Astrocyte of the cerebellum (primary cell): ENCODE results near the gene CDH15.

Experiments used
- DNase-seq: peaks from one replicate; pipeline ENCODE4 v3.0.0-alpha.2; 2011; ENCODE audit warnings: low read depth
- H3K4me3 ChIP-seq: 2 replicates; pipeline ENCODE4 v1.5.1; 2011; ENCODE audit warnings: mild to moderate bottlenecking, low read depth, low read length, moderate library complexity
- in situ Hi-C: cut with HindIII; loops from 2 replicates; pipeline ENCODE4 v1.10.0; 2017; ENCODE audit warnings: low sequenced_read_pairs
- TF ChIP-seq, protein P1 (sequence below): IDR thresholded peaks from 2 replicates; pipeline ENCODE4 v1.5.1; 2012; ENCODE audit warnings: low read length, low read depth, moderate library complexity, mild to moderate bottlenecking; ENCODE audit errors: missing control alignments

Gene CDH15

DNA sequence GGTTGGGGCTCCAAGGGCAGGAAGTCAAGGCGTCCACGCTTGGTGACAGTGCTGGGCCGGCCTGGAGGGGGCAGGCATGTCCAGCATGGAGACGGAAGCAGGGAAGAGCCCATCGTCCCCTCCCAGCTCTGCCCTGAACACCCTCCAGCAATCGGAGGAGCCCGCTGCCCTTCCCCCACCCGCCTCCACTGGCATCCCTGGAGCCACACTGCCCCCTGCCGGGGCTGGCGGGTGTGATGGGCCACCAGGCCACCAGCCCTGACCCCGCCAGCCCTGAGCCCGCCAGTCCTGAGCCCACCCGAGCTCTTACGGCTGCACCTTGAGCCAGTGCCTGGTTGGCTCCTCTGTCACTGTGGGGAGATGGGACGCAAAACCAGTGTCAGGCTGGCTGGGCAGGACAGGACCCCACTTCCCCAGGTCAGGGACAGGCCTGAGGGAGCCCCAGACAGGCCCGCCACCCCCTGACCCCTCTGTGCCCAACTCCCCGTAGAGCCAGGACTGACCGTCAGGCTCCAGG, 4.1 kb upstream of the CDH15 start:
- in situ Hi-C loops, result no loop called here
- no peak overlapping the region for H3K4me3 ChIP-seq
- TF ChIP-seq, protein P1, sequence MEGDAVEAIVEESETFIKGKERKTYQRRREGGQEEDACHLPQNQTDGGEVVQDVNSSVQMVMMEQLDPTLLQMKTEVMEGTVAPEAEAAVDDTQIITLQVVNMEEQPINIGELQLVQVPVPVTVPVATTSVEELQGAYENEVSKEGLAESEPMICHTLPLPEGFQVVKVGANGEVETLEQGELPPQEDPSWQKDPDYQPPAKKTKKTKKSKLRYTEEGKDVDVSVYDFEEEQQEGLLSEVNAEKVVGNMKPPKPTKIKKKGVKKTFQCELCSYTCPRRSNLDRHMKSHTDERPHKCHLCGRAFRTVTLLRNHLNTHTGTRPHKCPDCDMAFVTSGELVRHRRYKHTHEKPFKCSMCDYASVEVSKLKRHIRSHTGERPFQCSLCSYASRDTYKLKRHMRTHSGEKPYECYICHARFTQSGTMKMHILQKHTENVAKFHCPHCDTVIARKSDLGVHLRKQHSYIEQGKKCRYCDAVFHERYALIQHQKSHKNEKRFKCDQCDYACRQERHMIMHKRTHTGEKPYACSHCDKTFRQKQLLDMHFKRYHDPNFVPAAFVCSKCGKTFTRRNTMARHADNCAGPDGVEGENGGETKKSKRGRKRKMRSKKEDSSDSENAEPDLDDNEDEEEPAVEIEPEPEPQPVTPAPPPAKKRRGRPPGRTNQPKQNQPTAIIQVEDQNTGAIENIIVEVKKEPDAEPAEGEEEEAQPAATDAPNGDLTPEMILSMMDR, result peak; percentile 74
- peak; percentile 16 for DNase-seq

DNA sequence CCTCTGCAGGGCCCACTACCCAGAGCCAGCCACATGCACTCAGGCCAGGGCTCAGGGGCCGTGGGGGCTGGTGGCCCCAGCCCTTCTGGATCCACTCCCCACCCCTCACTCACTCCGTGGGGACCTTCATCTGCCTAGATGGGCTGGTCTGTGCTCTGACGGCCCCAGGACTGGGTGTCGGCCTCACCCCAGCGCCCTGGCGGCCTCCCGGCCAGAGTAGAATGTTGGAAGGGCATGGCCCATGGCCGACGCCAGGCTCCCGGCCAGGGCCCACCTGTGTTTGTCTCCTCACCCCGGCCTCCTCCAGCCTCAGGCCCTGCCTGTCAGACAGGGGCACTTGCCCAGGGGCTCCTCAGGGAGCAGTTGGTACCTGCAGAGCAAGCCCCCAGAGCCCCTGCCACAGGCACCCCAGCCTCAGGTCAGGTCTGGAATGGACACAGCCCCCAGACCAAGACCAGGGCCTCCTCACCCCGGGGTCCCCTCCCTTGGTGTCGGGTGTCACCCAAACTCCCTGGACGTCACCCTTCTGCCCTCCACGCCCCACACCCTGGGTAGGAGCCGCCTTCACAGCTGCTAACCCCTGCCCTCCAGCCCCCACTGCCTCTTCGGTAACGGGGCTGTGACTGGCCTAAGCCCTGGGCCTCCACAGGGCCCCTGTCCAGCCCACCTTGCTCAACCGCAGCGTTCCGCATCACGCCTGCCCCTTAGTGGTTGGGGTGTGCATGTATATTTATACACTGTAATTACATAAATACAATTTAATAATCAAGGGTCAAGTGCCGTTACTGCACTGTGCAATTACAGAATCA, 3.0 kb upstream of the CDH15 start:
- DNase-seq, result no peak
- in situ Hi-C loops, result no loop called here
- H3K4me3 ChIP-seq, result no peak overlapping the region
- TF ChIP-seq, protein P1, result no peak

DNA sequence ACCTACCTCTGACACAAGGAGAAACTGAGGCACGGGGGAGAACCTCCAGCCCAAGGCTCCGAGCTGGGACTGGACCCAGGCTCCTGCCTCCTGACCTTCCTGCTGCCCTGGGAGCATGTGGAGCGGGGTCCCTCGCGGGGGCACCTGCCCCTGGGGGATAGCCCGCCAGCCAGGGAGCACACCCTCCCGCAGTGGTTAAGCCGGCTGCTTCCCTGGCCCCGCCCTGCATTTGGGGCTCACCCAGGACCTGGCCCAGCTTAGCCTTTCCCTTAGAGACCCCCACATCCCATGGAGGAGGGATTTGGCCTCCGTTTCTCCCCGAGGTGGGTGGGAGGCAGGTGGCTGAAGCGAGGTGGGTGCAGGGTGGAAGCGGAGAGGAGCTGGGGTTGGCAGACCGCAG, 1.8 kb upstream of the CDH15 start:
- H3K4me3 ChIP-seq, result no peak overlapping the region
- in situ Hi-C loops, result no loop called here
- TF ChIP-seq, protein P1, result no peak
- DNase-seq, result no peak

DNA sequence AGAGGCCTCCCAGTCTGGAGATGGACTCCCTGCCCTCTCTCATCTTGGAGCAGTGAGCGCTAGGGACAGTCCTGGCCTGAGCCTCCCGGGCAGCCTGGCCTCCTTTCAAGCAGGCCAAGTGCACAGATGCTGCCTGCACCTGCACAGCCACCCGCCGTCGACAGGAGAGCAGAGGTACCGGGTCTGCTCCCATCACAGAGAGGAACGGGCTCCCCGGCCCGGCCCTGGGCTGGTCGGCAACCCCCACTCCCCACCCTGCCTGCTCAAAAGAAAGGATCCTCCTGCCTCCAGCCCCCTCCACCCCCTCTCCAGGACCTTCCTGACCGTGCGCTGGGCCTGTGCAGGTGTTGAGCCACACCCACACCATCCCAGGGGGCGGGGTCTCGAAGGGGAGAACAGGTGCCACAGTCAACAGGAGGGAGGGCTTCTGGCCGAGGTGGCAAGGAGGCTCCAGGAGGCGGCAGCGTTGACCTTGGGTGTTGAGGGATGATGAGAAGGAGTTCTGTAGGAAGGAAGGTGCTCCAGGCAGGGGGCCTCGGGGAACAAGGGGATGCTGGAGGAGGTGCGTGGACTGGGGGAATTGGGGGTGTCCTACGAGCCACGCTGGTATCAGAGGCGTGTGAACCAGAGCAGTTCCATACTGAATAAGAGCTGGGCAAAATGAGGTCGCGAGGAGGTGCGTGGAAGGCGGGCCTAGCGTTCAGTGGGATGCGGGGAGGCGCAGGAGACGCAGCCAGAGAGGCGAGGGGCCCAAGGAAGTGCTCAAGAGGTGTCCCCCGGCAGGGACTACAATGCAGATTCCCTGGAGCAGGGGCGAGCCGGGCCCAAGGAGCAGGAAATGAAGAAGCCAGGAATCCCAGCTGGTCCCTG, 967 bp upstream of the CDH15 start:
- H3K4me3 ChIP-seq, result peak overlapping the region; percentile 15
- in situ Hi-C loops, result no loop called here
- DNase-seq, result no peak
- TF ChIP-seq, protein P1, result no peak

DNA sequence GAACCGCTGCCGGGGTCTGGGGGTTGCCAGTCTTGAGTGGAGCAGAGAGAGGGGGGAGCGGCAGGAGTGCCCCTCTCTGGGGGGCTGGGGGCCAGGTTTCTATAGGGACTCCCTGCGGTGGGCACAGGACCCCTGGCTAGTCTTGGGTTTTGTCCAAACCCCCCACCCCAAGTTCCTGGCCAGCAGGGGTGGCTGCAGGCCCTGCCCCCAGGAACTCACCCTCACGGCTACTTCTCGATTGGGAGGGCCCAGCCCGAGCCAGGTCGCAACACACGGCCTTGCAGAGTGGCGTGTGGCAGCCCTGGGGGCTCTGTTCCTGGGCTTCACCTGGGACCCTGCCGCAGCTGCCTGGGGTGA, 601 bp downstream of the CDH15 start:
- in situ Hi-C loops, result no loop called here
- TF ChIP-seq, protein P1, result no peak
- no peak for DNase-seq
- peak overlapping the region; percentile 21 for H3K4me3 ChIP-seq

DNA sequence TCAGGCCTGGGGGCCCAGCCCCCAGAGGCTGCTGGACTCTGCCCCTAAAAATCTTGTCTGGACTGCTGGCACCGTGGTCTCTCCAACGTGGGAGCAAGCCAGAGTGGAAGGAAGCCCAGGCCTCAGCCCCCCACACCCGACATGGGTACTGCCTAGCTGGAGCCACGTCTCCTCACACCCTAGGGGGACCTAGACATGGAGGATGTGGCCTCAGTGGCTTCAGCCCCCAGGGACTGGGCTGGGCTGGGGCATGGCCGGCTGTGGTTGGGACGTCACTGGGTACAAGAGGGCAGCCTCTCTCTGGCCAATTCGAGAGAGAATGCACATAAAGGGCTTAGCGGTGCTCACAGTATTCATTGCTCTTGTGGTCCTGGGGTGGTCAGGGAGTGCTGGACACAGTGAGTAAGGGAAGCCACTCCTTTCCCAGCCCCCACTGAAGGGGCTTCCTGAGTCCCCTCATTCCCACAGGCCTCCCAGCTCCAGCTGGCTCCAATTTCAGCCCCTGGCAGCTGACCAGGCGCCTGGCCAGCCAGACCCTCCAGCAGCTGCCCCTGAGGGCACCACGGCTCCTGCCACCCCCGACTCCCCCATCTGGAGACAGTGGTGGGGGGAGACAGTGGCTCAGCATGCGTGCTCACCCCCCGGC, 1.1 kb downstream of the CDH15 start:
- no peak for DNase-seq
- TF ChIP-seq, protein P1, result no peak
- no peak overlapping the region for H3K4me3 ChIP-seq
- in situ Hi-C loops, result no loop called here
